Fibroblast of pulmonary artery (primary cell): ENCODE measurements around the gene NGFR.

Experiments used
- DNase-seq: peaks from one replicate; pipeline ENCODE4 v3.0.0-alpha.2; 2010; ENCODE audit warnings: low read depth
- H3K4me3 ChIP-seq: replicated peaks from 2 replicates; pipeline ENCODE4 v1.5.1; 2011; ENCODE audit warnings: low read depth, mild to moderate bottlenecking, control low read depth, low read length, moderate library complexity
- CTCF ChIP-seq: IDR thresholded peaks from 2 replicates; pipeline ENCODE4 v1.5.1; 2011; ENCODE audit warnings: mild to moderate bottlenecking, control low read depth, low read length, inconsistent platforms; ENCODE audit errors: missing control alignments

NGFR gene

DNA sequence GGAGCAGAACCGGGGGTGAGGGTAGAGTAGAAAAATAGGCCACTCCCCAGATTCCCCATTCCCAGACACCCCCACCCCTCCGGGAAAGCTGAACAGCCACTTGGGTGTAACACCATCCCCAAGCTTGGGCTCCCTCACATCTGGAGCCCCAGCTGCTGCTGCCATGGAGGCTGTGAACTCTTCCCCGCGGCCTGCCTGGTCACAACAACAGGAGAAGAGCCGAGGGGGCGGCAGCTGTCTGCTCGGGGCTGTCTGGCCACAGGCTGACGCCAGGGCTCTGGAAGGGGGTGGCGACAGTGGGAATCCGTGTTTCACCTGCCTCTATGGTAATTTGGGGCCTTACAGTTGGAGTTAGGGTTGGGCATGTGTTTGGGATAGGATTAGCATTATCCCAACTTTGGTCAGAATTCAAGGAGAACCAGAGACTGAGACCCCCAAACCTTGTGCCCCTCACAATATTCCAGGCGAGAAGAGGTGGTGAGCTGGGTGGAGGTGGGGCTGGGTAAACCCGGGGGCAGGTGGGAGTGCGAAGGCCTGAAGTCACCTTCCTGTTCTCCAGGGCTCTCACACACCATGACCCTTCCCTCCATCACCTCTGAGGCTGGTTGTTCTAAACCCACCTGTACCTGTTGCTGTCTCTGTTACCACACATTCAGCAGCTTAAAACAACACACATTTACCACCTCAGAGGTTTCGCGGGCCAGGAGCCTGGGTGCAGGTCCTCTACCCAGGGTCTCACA, 50.9 kb downstream of the NGFR start:
- TF ChIP-seq CTCF: no peak
- DNase-seq: no peak

DNA sequence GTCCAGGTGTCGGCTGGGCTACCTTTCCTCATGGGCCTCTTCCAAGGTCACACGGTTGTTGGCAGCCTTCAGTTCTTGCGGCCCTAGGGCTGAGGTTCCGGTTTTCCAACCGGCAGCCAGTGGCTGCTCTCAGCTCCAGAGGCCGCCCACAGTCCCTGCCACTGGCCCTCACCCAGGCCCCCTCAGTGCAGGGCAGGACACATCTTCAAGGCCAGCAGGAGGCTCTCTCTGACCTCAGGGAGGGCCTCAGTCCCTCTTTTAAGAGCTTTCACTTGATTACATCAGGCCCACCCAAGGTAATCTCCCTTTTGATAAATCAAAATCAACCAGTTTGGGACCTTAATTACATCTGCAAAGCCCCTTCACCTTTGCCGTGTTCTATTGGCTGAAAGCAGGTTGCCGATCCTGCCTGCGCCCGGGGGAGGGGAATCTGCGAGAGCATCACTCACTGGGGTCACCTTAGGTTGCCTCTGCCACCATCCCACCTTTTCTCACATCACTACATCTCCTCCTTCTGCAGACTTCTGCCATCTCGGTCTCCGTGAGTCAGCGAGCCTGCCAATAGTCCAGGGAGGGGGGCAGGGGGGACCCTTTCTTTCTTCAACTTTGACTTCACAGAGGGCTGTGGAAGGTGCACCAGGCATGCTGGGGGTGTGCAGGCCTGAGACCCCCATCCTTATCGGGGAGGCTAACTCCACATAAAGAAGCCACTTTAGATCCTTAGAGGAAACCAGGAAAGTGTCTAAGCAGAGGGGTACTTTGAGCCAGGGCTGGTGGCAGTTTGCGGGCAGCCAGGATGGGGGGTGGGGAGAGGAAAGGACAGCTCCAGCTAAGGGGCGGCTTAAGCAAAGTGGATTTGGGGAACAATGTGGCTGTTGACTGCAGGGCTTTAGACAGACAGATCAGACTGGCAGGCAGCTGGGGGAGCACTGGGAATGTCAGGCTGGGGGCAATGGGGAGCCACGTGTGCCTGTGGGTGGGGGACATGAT, 51.7 kb downstream of the NGFR start:
- DNase-seq: no peak
- no peak overlapping the region for H3K4me3 ChIP-seq
- no peak for TF ChIP-seq CTCF

More for the DNA sequence above, 50.9 kb downstream of the NGFR start:
- no peak overlapping the region for H3K4me3 ChIP-seq

DNA sequence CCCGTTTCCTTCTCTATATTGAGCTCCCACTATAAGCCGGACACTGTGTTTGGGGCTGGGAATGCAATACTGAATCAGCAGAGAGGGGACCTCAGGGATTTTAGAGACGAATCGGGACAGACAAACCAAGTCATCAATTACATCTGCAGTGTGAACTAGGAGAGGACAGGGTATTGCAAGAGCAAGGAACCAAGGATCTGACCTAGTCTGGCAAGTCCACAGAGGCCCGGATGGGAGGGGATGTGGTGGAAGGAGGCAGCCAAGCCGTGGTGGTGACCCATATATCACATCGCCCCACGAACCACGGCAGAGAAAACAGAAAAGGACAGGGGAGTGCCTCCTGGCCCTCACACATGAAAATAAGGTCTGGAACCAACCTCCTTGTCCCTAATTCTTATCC, 52.5 kb downstream of the NGFR start:
- TF ChIP-seq CTCF: no peak
- DNase-seq: no peak
- no peak overlapping the region for H3K4me3 ChIP-seq

DNA sequence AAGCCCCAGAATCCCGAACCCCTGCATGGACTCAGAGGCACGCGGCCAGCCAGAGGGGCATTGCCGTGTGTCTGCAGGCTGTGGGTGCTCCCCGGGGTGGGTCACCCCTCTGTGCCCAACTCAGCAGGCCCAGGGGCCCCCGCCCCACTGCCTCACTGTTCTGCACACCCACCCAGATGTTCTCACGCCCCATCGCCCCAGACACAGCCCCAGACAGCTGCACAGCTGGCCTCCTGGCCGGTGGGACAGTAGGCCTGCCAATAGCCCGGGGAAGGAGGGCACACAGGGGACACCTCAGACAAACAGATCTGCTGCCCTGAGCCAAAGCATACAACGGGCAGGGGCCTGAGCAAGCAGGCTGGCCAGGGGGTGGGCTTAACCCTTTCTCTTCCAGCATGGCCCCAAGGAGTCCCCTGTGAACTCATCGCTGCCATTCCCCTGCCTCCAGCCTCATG, 53.0 kb downstream of the NGFR start:
- TF ChIP-seq CTCF: no peak
- DNase-seq: no peak
- no peak overlapping the region for H3K4me3 ChIP-seq

DNA sequence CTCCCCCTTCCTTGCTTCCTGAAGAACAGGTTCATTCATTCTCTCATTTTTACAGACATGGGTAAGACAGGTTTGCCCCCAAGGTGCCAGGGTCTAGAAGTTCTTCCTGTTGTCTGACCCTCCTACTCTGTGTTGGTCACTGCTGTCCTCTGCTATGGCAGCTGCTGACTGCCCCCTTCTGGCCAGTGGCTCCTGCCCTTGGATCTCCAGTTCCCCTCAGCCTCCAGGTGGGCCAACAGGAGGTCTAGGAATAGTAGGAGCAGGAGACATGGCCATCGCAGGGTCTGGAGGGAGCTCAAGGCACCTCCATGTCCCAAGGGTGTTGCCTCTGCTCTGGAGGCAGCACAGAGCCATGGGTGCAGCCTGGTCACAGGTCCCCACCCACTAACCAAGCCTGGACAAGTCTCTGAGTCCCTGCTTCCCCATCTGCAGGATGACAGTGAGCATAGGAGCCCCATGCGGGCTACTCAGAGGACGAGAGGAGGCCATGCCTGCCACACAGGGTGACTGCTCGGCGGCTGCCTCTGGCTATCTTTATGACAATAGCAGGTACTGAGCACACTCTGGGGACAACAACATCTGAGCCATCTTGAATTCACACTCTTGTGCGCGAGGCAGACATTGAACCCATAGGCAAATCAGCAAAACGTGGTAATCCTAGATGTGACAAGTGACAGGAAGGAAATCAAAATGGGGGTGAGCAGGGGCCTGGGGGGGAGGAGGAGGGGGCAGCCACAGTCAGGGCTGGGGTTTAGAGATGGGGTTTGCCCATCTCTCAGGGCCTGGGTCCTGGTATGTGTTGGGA, 53.6 kb downstream of the NGFR start:
- DNase-seq: peak; percentile 58
- TF ChIP-seq CTCF: peak; percentile 81

GRCh38 chr17:49549311-49549605, 54.2 kb downstream of the NGFR start:
- TF ChIP-seq CTCF: no peak
- DNase-seq: no peak

More for the DNA sequence above, 53.6 kb downstream of the NGFR start:
- H3K4me3 ChIP-seq: no peak overlapping the region

More at GRCh38 chr17:49549311-49549605, 54.2 kb downstream of the NGFR start:
- no peak overlapping the region for H3K4me3 ChIP-seq
